Hematopoietic multipotent progenitor cell (in vitro differentiated cells): Measurements from ENCODE around the gene MAP4K1. TPM values are rescaled to one million over a fixed set of nuclear protein-coding genes. Genes with fewer than 3 reads are reported as not detected.

Experiments
- DNase-seq, 3 donors: peaks; one replicate each; pipeline ENCODE4 v3.0.0-alpha.2; 2011 to 2015; ENCODE audit warnings: low read depth in 2 of 3, low spot score in 2 of 3
- total RNA-seq: library from RNA; depleted of rRNA; stranded (reverse); fragments of >200 nt; gene quantifications from one replicate; pipeline ENCODE4 v1.2.3, GENCODE V29; 2012

MAP4K1 gene
- total RNA-seq = 31.5 TPM

DNA sequence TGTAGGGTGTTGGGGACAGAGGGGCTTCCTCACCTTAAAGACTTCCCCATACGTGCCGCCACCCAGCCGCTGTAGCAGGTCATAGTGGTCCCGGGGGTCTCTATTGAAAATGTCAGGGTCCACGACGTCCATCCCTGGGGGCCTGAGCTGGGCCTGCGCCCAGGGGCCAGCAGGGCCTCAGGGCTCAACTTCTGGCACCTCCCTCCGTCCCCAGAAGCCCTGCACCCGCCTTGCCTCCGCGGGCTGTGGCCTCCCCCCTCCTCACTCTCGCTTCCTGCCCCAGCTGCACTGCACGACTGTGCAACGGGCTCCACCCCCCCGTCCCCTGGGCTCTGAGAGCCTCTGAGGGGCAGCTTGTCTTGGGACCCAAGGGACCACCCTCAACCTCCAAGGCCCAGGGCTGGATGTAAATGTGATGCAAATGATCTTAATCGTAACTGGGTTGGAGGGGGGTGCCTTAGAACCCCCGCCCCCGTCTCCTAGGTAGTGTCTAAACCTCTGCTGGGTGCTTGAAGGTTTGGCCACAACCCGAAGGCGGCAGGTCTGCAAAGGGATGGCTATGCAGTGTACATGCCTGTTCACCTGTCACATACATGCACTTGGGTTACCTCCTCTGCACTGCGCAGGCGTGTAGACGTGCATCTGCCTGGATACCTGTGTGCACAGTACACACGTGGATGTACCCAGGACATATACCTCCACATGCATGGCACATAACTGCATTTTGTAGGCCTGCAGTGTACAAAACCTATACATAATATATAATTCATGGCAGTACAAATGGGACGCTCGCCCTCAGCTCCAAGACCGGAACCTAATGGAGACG is at the start of gene MAP4K1:
Gene MAP4K1, minus strand, starts transcription at position 190 of the 826 bp plus-strand sequence. Its CDS starts 58 bp downstream, at position 132.
- peak; percentile 35 to 52 (median 42) for DNase-seq

DNA sequence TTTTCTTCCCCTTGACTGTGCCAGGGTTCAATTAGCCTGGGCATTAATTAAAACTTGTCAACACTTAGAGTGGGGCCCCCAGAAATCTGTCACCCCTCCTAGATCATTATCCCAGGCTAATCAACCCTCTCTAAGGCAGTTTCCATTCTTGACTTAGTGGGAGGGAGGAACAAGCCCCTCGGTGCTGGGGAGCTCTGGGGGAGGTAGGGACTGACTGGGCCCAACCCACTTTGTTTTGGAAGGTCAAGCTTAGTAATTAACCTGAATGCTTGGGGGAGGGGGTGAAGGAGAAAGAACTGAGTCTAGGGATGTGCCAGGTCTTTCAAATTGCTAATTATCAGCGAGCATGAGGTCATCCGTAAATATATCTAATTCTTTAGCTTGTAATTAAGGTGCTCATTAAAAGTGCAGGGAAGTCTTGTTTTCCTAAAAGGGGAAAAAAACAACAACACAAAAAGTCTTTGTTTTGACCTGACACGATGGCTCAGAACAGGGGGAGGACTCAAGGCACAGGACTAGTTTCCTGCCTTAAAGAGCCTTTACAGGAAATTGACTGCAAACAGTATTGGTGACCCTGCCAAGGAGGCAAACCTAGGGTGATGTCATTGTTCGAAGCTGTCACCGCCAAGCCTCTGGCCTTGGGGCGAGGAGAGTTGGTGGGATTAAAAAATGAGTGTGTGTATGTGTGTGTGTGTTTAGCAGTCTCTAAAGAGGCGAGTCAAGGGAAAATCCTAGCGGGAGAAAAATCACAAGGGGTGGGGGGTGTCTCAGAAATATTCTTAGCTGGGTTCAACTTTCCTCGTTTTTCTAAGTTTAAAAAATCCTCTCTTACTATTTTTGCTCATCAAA is 49.1 kb upstream of the MAP4K1 start:
- peak in 1 of 3 donors; percentile 47 for DNase-seq

DNA sequence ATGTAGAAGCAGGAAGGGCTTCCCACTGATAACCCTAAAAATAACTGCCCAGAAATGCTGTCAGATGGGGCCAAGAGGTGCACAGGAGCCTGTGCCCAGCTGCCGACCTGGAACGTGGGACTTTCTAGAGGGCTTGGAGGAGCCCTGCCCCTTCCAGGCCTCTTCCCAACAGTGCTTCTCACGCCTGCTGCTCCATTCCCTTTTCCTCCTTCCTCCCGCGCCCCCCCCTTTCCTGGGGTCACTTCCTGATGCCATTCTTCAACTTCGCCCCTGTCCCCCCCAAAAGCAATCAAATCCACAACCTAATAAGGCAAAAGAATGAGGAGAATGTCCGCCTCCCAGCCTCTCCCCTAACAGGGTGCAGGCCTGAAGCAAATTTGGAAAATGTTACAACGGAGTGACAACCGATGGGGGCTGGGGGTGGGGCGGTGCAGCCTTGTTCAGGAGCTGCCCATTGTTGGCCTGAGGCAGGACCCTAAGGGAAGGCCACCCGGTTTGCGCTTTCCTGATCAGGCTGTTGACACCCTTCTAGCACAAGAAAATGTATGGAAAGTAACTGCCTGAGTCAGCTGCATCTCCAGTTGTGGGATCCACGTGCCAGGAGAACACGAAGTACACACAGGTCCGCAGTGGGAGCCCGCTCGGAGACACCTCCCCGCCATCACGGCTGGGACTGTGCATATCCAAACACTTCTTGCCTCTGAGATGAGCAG is 48.4 kb upstream of the MAP4K1 start:
- no peak for DNase-seq

DNA sequence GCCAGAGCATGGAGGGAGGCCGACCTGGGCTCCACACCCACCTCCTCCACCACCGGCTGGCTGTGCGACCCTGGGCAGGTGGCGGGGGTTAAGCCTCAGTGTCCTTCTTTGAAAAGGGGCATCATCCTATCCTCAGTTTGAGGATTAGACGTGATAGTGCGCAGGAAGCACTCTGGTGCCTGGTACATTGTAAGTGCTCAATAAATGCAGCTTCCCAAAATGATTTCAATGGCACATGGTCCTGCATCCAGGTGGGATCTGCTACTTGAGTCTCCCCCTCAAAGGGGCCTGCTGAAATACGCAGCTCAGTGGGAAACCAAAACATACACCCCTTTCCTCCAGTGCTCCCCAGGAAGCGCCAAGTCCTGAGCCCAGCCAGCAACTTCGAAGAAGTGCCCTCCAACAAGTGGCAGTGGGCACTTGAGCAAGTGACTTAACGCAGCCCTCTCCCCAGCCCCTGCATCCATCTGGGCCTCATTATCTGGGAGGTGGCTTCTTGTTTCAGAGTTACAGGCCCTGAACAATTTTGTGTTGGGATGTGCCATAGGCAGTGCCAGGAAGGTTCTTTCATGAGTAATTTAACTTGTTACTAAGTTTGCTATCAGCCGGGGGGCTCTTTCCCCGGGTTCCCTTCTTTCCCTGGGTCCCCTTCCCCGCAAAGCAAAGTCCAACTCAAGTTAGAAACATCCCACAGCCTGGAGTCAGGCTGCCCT is 47.6 kb upstream of the MAP4K1 start:
- no peak for DNase-seq

DNA sequence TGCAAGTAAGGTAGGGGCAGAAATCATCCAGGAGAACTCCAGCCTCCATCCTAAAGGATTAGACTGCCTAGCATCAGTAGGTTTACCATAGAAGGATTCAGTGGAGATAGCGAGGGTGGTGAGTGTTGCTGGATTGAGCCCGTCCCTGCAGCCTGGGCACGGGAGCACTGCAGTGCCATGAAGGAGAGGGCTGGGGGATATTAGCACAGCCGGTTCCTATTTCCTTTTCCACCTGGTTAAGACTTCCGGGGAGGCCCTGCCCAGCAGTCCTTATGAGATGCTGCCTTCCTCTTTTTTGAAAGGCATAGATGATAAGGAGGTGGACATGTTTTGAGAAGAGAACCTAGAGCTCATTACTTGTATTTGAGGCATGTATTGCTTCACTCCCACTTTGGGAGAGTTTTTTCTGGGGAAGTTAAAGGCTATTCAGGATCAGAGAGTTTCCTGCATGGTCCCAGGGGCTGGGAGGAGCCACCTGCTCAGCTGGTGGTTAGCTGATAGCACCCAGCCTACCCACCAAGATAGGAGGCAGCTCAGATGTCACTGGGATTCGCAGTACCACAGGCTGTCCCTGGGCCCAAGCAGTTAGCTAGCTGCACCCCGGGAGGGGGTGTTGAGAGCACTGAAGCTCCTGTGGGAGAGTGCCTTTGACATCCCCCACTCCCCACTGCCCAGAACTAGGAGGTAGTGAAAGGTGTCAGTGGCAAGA is 46.9 kb upstream of the MAP4K1 start:
- peak in 1 of 3 donors; percentile 52 for DNase-seq

DNA sequence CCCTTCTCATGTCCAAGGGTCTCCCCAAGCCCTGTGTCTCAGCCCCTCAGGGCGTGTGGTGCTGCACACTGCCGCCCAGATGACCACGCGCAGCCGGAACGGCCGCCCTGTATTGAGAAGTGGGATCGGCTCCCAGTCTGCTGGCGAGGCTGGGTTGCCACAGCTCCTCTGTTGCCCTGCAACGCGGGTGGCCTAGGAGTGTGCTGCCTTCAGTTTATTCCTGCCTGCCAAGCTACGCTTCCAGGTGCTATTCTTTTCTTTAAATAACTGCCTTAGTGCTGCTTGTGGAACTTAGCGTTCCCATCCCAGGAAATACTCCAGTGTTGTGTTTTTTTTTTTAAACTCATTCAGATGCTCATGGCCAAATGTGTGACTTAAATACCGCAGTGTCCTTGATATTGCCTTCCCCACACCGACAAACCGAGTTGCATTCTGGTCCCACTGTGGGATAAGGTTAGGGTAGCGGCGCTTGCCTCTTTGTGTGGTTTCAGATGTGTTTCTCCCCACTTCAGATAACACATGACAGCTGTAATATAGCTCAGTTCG is 46.3 kb upstream of the MAP4K1 start:
- peak in 1 of 3 donors; percentile 52 for DNase-seq

DNA sequence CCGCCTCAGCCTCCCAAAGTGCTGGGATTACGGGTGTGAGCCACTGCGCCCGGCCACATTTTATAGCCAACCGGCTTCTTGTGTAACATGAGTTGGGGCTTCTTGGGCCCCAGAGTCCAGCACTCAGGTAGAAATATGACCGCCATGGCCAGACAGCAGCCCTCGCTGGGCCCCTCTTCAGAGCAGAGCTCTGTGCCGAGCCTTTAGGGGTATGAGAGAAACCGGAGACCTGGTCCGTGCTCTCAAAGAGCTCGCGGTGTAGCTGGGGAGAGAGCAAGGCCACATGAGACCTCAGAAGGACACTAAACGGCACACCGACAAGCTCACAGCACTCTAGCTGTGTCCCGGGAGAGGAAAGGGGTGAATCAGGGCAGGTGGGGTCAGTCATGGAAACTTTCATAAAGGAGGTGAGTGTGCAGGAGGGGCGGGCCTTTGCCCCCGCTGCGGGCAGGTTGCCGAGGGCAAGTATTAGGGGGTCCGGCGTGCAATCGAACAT is 45.5 kb upstream of the MAP4K1 start:
- DNase-seq = no peak

DNA sequence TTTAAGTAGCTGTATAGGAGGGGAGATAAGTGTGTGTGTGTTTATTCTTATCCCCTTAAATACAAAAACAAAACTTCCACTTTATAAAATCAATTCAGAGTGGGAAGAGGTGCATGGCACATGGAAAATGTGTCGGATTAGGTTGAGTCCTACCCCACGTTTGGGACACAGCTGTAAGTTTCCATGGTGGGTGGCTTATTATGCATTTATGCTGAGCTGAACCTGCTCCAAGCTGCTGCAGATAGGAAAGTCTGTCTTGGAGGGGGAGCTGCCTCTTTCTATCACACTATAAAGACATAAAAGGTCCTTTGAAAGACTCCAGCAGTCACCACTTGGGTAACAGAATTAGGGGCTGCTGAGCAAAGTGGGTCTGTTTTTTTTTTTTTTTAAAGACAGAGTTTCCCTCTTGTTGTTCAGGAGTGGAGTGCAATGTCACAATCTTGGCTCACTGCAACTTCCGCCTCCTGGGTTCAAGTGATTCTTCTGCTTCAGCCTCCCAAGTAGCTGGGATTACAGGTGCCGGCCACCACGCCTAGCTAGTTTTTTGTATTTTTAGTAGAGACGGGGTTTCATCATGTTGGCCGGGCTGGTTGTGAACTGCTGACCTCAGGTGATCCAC is 44.9 kb upstream of the MAP4K1 start:
- no peak for DNase-seq

DNA sequence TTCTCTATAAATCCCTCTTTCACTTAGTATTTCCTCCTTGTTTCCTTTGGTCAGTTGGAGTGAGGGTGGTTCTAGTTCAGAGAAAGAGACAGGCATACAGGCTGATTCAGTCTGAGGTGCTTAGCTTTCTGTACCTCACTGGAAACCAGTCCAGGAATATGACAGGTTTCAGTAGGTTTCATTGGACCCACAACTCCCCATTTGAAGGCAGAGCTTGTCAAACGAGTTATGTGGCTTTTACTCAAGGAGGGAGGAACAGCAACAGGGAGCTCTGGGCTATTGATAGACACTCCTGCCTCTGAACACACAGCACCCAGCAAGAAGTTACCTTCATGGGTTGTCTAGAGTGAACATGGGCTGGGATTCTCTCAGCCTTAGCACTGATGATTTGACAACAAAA is 44.2 kb upstream of the MAP4K1 start:
- no peak for DNase-seq

DNA sequence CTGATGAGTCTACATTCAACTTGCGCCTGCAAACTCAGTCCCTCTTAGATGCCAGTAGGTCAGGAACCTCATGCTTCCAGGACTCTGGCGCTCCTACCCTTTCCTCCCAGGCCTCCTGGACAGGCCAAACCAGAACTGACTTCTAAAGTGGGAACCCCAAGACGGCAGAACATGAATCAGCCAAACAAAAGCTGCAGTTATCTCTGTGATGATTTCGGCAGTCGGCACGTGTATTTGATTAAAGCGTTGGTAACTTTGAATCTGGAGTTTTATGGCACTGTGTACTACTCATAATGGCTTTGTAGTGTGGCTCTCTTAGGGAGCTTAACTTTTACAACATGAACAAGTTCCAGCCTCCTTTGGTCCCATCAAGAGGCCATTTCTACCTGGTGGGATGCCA is 43.4 kb upstream of the MAP4K1 start:
- no peak for DNase-seq

DNA sequence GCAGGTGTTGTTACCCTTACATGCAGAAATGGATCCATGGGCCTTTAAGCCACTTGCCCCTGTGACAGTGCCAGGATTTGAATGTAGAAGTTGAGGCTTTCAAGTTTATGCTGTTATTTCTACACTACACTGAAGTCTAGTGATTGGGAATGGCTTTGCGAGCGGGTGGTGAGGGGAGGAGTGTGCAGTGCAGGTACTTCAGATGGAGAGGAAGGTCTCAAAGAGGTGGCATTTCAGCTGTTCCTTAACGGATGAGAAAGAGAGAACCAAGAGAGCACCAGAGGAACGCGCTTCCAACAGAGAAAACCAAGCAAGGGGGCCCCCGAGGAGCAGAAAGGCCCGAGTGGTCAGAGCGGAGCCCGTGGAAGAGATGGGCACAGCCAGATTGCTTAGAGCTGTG is 43.0 kb upstream of the MAP4K1 start:
- DNase-seq = no peak

DNA sequence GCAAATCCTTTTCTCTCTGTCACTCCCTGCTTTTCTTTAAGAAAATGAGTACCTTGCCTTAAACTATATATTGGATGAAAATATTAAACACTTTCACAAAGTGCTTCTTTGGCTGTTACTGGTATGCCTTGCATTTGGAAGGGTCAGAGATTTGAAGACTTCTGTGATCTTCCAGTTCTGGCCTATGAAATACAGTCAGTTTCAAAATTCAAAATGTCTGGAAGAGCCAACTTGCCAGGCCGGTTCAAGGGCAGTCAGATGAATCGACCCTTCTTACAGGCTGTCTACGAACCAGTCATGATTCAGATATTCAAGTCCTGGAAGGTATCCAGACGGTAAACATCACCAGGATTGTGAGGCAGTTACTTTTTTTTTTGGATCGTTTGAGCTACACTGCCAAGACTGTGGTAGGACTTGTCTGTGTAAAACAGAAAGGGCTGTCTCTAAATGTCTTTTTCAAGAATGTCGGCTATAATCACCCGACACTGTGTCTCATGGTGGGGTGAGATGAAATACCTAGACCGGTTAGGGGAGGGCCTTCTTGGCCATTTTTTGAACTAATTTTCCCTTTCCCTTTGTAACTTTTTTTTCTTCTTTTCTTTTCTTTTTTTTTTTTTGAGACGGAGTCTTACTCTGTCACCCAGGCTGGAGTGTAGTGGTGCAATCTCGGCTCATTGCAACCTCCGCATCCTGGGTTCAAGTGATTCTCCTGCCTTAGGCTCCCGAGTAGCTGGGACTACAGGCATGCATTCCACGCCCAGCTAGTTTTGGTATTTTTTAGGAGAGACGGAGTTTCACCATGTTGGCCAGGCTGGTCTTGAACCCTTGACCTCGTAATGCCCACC is 40.9 kb upstream of the MAP4K1 start:
- no peak for DNase-seq

DNA sequence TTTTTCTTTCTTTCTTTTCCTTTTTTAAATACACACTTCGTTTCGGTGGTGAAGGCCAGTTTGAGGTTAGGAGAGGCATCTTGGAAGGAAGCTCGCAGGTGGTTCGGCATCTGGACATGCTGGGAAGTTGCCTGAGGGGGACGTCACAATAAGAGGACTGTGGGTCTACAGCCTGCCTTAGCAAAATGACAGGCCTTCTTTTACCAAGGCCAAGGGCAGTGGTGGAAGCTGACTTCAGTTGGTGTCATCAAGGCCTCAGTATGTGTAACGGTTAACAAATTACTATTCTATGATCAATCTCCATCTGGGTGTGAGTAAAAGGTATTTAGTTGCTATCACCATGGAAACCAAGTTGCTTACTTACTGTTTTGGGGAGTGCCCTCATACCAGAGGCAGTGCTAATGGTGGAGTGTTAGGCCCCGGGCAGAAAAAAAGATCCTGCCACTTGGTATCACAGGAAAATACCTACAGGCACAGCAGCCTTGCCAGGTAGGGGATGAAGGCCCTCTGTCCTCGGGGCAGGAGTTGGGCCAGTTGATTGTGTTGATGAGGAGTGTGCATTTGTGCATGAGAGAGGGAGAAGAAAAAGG is 40.0 kb upstream of the MAP4K1 start:
- no peak for DNase-seq

DNA sequence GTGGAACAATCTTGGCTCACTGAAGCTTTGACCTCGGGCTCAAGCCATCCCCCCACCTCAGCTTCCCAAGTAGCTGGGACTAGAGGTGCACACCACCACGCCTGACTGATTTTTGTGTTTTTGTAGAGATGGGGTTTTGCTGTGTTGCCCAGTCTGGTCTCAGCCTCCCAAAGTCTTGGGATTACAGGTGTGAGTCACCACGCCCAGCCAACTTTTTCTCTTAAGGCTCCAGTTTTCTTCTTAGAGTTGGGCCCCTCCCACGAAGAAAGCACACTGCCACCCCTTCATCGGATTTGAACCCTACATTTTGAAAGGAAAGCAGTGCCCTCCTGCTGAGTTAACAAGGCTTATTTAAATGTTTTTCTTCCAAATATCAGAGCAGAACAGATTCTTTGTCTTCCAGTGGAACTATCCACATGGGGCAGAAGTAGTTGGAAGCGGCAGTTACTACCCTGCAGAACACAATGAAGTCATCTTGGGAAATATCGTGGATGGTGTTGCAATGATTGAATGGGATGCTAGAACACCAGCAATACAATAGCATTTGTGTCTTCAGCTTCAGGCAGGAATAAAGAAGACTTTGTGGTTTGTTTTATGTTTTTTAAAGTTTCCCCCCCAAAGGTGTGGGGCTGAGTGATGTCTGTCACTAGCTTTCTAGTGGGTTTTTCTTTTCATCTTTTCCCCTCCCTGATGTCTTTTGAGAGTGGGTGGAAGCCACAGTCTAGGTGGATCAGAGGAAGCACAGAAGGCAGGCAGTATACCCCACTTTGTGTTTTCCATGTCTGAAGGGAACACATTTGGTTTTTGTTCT is 38.6 kb upstream of the MAP4K1 start:
- DNase-seq = peak in 1 of 3 donors; percentile 46

DNA sequence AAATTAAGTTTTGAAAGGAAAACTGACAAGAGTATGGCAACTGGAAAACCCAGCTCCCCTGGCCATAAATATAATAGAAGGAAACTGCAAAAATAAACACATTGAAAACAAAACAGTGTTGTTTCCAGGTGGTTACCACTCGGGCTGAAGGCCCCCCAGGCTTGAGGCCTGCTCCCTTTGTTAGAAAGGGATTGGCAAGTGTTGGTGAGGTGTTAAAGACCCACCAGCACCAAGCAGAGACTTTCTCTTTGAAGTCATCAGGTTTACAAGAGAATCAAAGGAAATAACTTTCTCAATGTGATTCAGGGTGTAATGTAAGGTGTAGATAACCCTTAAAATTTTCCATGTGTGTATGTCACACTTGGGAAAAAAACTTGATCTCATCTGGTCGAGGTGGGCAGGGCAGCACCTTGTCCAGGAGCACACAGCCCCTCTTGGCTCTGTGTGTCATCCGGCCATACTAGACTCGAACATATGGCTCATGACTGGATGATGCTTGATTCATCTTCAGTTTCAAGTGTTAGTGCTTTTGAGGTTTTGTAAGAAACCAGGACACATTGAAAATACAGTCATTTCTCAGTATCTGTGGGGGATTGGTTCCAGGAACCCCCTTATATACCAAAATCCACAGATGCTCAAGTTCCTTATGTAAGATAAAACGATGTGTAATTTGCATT is 37.5 kb upstream of the MAP4K1 start:
- no peak for DNase-seq

DNA sequence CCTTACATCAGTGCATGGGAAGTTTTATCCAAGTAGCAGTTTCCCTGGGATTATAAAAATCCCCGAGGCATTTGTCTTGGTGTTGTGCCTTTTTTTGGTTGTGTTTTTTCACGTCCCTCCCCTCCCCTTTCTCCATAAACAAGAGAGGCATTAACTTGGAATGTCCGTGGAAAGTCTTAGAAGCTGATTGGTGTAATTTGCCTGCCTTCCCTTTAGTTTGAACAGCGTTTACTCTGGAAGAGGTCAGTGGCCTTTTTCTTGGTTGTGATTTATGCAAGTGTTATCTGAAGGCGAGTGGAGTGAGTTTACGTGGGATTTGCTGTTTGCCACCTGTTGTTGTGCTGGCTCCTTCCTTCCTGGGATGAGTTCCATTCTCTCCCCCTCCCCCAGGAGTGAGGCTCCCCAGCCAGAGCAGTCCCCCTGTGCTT is 36.9 kb upstream of the MAP4K1 start:
- no peak for DNase-seq
